Calu3 (cell line): ENCODE results near the gene TIGD2. TPM values are rescaled to one million over a fixed set of nuclear protein-coding genes. Genes with fewer than 3 reads are reported as not detected.

Source experiments
- BruUV-seq: library from RNA; stranded (reverse); fragments of 400-500 nt; replicated peaks from 2 replicates; lab custom pipeline; 2021; lab: Mats Ljungman, UMichigan
- CTCF ChIA-PET: fragments of 300-600 bp; sonication (Branson Sonifier 250); formaldehyde crosslinking; loops from one replicate; lab custom pipeline; 2022; ENCODE audit warnings: antibody characterized with exemption; lab: Charles Lee
- DNase-seq: peaks from one replicate; pipeline ENCODE4 v3.0.0; 2022
- H3K27ac Mint-ChIP-seq: one replicate; pipeline ENCODE4 v1.8.0; 2022; ENCODE audit warnings: mixed read lengths; ENCODE audit not compliant: unreplicated experiment
- H3K27me3 Mint-ChIP-seq: one replicate; pipeline ENCODE4 v1.8.0; 2022; ENCODE audit warnings: mixed read lengths; ENCODE audit not compliant: unreplicated experiment
- H3K36me3 Mint-ChIP-seq: one replicate; pipeline ENCODE4 v1.8.0; 2022; ENCODE audit warnings: mild to moderate bottlenecking, moderate library complexity, mixed read lengths; ENCODE audit not compliant: insufficient read depth, unreplicated experiment
- H3K4me1 Mint-ChIP-seq: one replicate; pipeline ENCODE4 v1.8.0; 2022; ENCODE audit warnings: mild to moderate bottlenecking, low read depth, mixed read lengths; ENCODE audit not compliant: unreplicated experiment
- H3K4me3 Mint-ChIP-seq: one replicate; pipeline ENCODE4 v1.8.0; 2022; ENCODE audit warnings: mild to moderate bottlenecking, low read depth, moderate library complexity, mixed read lengths; ENCODE audit not compliant: unreplicated experiment
- H3K9me3 Mint-ChIP-seq: one replicate; pipeline ENCODE4 v1.8.0; 2022; ENCODE audit warnings: low read depth, mixed read lengths; ENCODE audit not compliant: unreplicated experiment
- CTCF ChIP-seq: fragments of 200-600 bp; IDR thresholded peaks from one replicate; pipeline ENCODE4 v1.8.0; 2022; ENCODE audit warnings: antibody characterized with exemption; ENCODE audit not compliant: unreplicated experiment
- intact Hi-C: fragments of 100-400 bp; cut with micrococcal nuclease; formaldehyde crosslinking; loops from one replicate; pipeline ENCODE4 v1.10.0; 2022; ENCODE audit not compliant: unreplicated experiment
- total RNA-seq: library from RNA; stranded (reverse); gene quantifications from 2 replicates; pipeline ENCODE4 v1.2.3, GENCODE V29; 2022

Gene TIGD2
- total RNA-seq, 1 experiment from 2014 or later, result 11.4 TPM

DNA sequence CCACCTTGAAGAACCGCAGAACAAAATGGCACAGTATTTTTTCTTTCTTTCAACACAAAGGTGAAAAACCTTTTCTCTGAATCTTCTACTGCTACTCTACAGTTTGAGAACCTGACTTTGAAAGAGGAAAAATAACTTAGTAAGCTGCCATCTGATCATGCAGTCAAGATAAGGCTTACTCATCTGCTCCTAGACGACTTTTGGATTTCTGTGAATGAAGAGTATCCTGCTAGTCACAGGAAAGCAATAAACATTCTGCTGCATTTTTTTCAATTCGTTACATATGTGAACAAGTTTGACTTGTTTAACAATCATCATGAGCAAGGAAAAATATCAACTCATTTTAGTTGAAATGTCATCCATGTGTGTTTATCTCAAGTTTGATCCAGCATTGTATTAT lies 25.2 kb downstream of the TIGD2 start:
- Mint-ChIP-seq H3K4me3 (no peak overlapping the region), H3K36me3 (no peaks in the 10 kb centered on the region), H3K9me3 (no peaks in the 10 kb centered on the region), H3K27ac (no peak overlapping the region), H3K4me1 (no peaks in the 10 kb centered on the region), H3K27me3 (no peaks in the 10 kb centered on the region)
- BruUV-seq, result no TSS peak
- no peak for TF ChIP-seq CTCF
- DNase-seq, result no peak
- intact Hi-C loops, result no loop called here
- CTCF ChIA-PET, result no interaction called here

GRCh38 chr4:89137231-89137630 lies 25.9 kb downstream of the TIGD2 start:
- intact Hi-C loops, result no loop called here
- no peak for TF ChIP-seq CTCF
- no TSS peak for BruUV-seq
- no peaks in the 10 kb centered on the region for H3K27me3 Mint-ChIP-seq
- CTCF ChIA-PET, result interaction anchor here (0.7 kb wide), 1 partner anchor 1536 kb away, joined by 3 read pairs; no protein-coding TSS in a partner anchor
- no peak for DNase-seq
- H3K36me3 Mint-ChIP-seq, result no peaks in the 10 kb centered on the region
- H3K9me3 Mint-ChIP-seq, result no peaks in the 10 kb centered on the region
- H3K4me3 Mint-ChIP-seq, result no peak overlapping the region
- H3K4me1 Mint-ChIP-seq, result no peaks in the 10 kb centered on the region
- H3K27ac Mint-ChIP-seq, result no peak overlapping the region

- H3K36me3 Mint-ChIP-seq, result no peaks in the 10 kb centered on the region
- H3K4me3 Mint-ChIP-seq, result no peak overlapping the region
- H3K27ac Mint-ChIP-seq, result no peak overlapping the region
- H3K4me1 Mint-ChIP-seq, result no peaks in the 10 kb centered on the region
- no TSS peak for BruUV-seq
- DNase-seq, result no peak
- intact Hi-C loops, result no loop called here
- CTCF ChIA-PET, result interaction anchor here (0.7 kb wide), 1 partner anchor 1537 kb away, joined by 3 read pairs; no protein-coding TSS in a partner anchor
- TF ChIP-seq CTCF, result no peak
- H3K27me3 Mint-ChIP-seq, result no peaks in the 10 kb centered on the region
- no peaks in the 10 kb centered on the region for H3K9me3 Mint-ChIP-seq
Observed at GRCh38 chr4:89137695-89138094, 26.4 kb downstream of the TIGD2 start.

DNA sequence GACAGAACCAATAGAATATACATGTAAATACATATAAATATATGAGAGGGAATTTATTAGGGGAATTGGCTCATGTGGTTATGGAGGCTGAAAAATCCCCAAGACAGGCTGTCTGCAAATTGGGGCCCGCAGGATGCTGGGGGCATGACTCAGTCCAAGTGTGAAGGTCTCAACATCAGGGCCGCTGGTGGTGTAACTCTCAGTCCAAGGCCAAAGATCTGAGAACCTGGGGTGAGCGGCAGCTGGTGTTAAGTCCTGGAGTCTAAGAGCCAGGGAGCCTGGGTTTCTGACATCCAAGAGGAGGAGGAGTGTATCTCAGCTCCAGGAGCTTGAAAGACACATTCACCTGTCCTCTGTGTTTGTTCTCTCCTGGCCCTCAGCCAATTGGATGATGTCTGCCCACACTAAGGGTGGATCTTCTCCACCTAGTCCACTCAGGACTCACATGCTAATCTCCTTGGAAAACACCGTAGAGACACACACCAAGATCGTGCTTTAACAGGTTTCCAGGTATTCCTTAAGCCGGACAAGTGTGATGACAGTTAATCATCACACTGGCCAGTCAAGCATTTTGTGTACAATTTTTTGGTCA lies 28.9 kb downstream of the TIGD2 start:
- Mint-ChIP-seq H3K4me3 (no peak overlapping the region), H3K36me3 (no peaks in the 10 kb centered on the region), H3K9me3 (no peaks in the 10 kb centered on the region), H3K4me1 (no peaks in the 10 kb centered on the region), H3K27me3 (no peaks in the 10 kb centered on the region), H3K27ac (no peak overlapping the region)
- CTCF ChIA-PET, result no interaction called here
- intact Hi-C loops, result no loop called here
- no peak for TF ChIP-seq CTCF
- DNase-seq, result no peak
- BruUV-seq, result no TSS peak
